Upper lobe of right lung (tissue), 1 donor: Measurements from ENCODE around the gene TSHB. TPM values are rescaled to one million over a fixed set of nuclear protein-coding genes. Genes with fewer than 3 reads are reported as not detected.

Source experiments
- ATAC-seq: fragments of 200-7000 bp; cut with Tn5 transposase; one replicate; pipeline ENCODE4 v1.9.1; 2020; ENCODE audit warnings: mild to moderate bottlenecking, moderate library complexity
- DNase-seq: peaks from one replicate; pipeline ENCODE4 v3.0.0-alpha.2; 2020
- H3K27ac ChIP-seq: fragments of 200-600 bp; one replicate; pipeline ENCODE4 v1.8.0; 2022
- H3K27me3 ChIP-seq: fragments of 200-600 bp; one replicate; pipeline ENCODE4 v1.8.0; 2022; ENCODE audit warnings: mild to moderate bottlenecking
- H3K36me3 ChIP-seq: fragments of 200-600 bp; one replicate; pipeline ENCODE4 v1.8.0; 2022
- H3K4me1 ChIP-seq: fragments of 200-600 bp; one replicate; pipeline ENCODE4 v1.8.0; 2022
- H3K4me3 ChIP-seq: fragments of 200-600 bp; one replicate; pipeline ENCODE4 v1.8.0; 2022; ENCODE audit warnings: mild to moderate bottlenecking
- H3K9me3 ChIP-seq: fragments of 200-600 bp; one replicate; pipeline ENCODE4 v1.8.0; 2022
- CTCF ChIP-seq: fragments of 200-600 bp; IDR thresholded peaks from one replicate; pipeline ENCODE4 v1.8.0; 2022; ENCODE audit warnings: antibody characterized with exemption
- intact Hi-C: fragments of 100-400 bp; cut with DNase I; formaldehyde crosslinking; loops from one replicate; pipeline ENCODE4 v1.11.0; 2022
- total RNA-seq: library from RNA; stranded (reverse); fragmentation: NEBNext Ultra II Directional; extraction: Animal tissue kit (Norgen Biotek cat#: 25700); gene quantifications from one replicate; pipeline ENCODE4 v1.2.1, GENCODE V29; 2021
- donor health status: DM: no; HTN: yes; CAD: no; lungs with severe emphysema.

Gene TSHB
- total RNA-seq, 1 donor from 2014 or later, result not detected

- no peak overlapping the region for H3K27ac ChIP-seq
- intact Hi-C loops, result no loop called here
Measured at GRCh38 chr1:115082949-115083348, 53.3 kb downstream of the TSHB start.

More at GRCh38 chr1:115082949-115083348, 53.3 kb downstream of the TSHB start:
- TF ChIP-seq CTCF, result no peak
- no peak overlapping the region for H3K4me3 ChIP-seq
- H3K36me3 ChIP-seq, result no peaks in the 10 kb centered on the region
- ATAC-seq (no peak), DNase-seq (no peak)
- H3K27me3 ChIP-seq, result no peaks in the 10 kb centered on the region
- H3K4me1 ChIP-seq, result peaks cover 10% of the 10 kb centered on the region
- H3K9me3 ChIP-seq, result no peaks in the 10 kb centered on the region

Other genes starting within 250 kb of the TSHB start
- 31.2 TPM for gene SIKE1, start 249.1 kb upstream of the TSHB start, total RNA-seq
- gene SYCP1, start 175.0 kb upstream of the TSHB start, total RNA-seq, result not detected
- gene TSPAN2, start 59.7 kb downstream of the TSHB start, total RNA-seq, result 6.1 TPM